ENCODE data around the gene CDHR3.
"Not testable (repeated sequence)": the region's sequence is repeated elsewhere in the genome, so short reads cannot be mapped to it uniquely, and the experiment has no call there.

CDHR3 gene, protein sequence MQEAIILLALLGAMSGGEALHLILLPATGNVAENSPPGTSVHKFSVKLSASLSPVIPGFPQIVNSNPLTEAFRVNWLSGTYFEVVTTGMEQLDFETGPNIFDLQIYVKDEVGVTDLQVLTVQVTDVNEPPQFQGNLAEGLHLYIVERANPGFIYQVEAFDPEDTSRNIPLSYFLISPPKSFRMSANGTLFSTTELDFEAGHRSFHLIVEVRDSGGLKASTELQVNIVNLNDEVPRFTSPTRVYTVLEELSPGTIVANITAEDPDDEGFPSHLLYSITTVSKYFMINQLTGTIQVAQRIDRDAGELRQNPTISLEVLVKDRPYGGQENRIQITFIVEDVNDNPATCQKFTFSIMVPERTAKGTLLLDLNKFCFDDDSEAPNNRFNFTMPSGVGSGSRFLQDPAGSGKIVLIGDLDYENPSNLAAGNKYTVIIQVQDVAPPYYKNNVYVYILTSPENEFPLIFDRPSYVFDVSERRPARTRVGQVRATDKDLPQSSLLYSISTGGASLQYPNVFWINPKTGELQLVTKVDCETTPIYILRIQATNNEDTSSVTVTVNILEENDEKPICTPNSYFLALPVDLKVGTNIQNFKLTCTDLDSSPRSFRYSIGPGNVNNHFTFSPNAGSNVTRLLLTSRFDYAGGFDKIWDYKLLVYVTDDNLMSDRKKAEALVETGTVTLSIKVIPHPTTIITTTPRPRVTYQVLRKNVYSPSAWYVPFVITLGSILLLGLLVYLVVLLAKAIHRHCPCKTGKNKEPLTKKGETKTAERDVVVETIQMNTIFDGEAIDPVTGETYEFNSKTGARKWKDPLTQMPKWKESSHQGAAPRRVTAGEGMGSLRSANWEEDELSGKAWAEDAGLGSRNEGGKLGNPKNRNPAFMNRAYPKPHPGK

DNA sequence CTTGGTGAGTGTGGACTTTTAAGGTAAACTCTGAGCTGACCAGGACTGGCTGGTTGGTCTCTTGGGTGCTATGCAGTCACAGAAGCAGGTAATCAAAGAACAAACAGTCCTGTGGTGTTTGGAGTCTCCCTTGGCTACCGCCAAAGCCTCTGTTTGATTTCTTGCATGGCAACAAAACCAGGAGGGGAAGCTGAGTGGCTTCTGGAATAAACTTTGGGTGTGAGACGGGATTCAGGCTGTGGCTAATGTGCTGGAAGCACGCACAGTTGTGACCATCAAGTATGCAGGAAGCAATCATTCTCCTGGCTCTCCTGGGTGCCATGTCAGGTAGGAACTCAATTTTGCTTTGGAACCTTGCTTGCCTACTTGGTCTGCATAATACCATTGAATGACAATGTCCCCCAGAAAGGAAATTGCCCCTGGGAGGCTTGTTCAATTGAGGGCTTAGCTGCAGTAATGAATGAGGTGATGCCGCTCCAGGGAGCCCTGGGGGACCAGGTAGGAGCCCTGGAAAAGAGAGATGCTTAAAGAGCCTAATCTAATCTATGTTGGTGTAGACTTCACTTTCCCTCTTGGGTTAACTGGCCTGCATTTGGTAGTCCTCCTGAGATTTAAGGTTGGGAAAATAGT, at the start of gene CDHR3:
TSS of gene CDHR3 (plus strand) at position 227 of the 630 bp plus-strand sequence. CDS start at position 282, 55 bp downstream.
- DNase-seq, result no peak

DNA sequence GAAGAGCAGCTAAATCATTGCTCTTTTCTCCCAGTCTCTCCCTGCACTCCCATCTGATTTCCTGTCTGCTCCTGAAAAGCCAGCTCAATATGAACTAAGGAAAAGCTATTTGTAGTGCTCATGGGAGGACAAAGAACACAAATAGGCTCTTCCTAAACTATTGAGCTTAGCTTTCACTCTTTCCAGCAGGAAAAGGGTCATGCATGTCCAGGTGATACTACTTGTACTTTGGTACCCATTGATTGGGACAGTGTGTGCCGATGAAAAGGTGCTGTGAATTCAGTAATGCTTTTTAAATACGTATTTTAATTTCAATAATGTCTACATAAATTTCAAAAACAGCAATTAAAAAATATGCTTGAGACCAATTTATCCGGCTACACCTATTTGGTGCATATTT, 49.1 kb upstream of the CDHR3 start:
- DNase-seq, result no peak

DNA sequence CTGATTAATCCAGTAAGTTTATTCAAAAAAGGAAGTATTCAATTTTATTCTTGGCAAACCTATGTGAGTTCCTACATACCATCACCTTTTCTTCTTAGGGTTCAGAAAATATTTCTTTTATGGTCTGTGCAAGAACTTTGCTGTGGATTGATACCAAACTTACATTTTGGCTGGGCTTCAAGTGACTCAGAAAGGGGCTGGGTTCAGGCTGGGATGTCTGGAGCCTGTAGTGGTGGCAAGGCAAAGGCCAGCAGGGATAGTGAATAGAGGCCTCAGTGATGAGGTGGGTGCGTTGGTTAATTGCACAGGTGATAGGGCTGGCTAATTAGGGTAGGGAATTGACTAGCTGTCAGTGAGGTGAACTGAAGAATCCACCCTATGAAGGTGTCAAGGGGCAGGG, 46.5 kb upstream of the CDHR3 start:
- DNase-seq, result no peak

DNA sequence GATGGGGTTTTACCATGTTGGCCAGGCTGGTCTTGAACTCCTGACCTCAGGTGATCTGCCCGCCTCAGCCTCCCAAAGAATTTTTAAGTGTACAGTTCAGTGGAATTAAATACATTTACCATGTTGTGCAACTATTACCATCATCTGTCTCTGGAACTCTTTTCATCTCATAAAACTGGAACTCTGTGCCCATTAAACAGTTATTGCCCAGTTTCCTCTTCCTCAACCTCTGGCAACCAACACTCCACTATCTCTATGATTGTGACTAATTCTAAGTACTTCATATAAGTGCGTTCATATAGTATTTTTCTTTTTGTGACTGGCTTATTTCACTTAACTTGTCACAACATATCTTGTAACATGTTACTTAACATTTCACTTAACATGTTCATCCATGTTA, 45.4 kb upstream of the CDHR3 start:
- no peak for DNase-seq

DNA sequence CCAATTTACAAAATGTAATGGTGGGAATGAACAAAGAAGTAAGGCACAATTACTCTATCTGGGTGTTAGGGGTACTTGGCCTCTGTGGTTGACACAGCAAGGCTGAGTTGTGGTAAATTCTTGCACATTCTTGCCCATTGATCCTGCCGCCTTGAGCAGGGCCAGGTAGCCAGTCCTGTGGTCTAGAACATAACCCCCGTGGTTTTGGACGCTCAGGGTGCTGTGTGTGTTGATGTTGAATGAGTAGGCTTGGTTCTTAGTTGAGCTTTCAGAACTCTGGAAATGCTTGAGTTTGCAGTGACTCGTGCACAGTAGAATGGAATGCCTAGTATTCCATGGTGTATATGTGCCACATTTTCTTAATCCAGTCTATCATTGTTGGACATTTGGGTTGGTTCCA, 42.3 kb upstream of the CDHR3 start:
- DNase-seq, result no peak

DNA sequence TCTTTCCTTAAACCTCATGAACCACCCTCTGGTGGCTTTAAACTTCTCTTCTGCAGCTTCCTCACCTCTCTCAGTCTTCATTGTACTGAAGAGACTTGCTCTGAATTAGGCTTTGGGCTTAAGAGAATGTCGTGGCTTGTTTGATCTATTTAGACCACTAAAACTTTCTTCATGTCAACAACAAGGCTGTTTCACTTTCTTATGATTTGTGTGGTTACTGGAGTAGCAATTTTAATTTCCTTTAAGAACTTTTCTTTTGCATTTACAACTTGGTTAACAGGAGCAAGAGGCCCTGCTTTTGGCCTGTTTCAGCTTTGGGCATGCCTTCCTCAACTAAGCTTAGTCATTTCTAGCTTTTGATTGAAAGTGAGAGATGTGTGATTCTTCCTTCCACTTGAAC, 38.1 kb upstream of the CDHR3 start:
- DNase-seq, result no peak

DNA sequence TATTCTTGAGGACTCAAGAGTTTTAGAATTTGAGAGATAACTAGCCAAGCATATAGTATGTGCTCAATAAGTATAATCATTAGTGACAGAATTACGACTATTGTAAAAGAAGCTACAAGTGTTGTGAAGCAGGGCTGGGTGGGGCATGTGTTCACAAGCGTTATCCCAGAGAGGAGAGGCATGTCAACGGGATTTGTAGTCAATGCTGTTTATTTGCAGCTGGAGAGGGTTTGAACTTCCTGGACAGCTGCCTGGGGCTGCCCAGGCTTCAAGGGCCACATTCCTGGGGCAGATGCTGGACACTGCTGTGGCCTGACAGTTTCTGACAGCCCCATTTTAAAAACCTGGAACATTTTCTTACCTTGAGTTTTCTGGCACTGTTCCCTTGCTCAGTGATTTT, 36.9 kb upstream of the CDHR3 start:
- no peak for DNase-seq

DNA sequence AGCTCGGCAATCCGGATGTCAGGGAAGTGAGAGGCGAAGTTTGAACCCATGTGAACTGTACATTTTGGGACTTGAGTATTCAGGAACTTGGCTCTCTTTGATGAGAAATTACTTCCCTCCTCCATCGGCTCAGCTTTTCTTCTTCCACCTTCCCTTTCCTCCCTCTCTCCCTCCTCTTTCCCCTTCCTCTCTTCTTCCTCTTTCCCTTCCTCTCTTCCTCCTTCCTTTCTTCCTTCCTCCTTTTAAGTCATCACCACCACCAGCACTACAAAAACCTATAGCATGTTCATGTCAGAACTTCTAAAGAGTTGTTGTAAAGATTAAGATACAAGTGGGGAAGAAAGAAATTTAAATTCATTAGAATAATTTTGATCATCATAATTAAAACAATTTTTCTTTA, 31.9 kb upstream of the CDHR3 start:
- DNase-seq, result no peak

DNA sequence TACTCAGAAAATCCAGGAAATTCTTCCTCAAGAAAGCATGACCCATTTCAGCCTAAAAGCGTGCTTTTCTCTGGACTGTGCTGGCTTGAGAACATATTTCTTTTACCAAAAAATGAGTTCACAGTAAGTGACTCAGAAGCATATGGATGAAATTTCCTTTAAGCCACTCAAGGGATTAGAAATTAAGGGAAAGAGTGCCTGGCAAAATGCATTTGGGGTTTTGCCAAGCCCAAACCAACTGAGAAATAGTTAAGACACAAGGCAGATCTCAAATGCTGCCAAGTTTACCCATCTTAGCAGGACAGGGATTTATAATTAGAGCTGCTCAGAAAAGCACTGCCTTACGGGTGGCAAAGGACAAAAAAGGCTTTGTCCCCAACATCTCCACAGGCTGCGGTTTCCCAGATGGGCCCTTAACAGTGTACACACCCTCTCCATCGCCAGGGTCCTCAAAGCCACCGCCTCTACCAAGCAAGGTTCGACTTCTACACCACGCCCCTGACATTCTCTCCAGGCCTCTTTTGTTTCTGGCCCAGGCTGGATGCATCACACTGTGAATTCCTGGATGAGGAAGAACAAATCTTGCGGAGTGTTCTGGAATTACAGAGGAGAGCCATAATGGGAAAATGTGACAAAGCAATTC, 30.1 kb upstream of the CDHR3 start:
- no peak for DNase-seq

DNA sequence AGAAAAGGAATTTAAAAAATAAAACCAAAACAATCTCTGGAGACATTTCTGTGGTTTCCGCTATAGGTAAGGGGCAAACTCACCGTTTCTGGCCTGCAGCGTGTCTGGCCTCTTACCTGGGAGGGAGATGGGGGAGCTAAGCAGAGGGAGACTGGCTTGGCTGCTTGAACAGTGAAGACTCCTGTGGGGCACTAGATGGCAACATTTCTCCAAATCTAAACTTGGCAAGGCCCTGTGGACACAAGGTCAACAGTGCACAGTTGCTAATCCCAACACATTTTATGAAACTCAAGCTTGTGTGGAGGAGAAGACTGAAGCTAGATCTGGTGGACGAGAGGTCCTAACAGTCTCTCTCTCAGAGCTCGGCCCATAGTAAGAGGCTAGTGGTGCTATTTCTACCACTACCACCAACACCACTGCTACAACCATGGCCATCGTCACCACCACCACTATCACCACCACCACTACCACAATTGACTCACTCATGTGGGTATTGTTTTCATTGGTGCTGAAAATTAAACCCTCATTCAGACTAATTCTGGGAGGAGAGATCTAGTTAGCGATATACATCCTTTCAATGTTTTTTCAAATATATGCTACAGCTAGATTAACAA, 28.4 kb upstream of the CDHR3 start:
- no peak for DNase-seq

DNA sequence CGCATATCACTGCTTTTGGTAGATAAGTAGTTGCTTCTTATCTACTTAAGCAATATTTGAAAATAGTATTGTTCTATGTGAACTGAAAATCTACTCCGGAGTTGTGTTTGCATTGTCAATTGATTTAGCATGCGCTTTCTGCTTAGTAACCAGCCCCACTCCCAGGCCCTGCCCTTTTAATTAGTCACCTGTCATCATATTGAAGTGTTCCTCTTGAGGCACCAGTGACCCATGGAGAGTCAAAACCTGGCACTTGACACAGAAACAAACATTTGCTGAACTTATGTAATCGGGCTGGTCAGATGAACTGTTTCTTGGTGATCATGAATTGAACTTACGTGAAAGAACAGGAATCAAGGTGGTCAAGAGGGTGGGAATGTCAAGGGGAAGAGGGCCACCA, 27.8 kb upstream of the CDHR3 start:
- no peak for DNase-seq

DNA sequence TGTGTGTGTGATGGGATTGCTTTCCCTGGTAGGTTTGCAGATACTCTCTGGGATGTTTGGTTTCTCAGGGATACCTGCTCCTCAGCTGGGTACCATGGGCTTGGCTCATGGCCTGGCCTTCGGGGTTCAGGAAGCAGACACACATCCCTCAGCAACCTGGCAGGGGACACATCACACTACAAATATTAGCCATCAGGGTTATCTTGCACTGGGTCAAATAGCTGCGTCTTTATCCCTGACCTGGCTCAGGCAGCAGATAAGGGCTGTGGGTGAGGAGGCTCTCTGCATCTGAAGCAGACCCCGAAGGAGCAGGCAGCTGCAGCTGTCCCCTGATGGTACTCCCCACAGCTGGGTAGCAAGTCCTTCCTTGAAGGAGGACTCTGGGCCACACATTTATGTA, 25.7 kb upstream of the CDHR3 start:
- DNase-seq, result no peak

DNA sequence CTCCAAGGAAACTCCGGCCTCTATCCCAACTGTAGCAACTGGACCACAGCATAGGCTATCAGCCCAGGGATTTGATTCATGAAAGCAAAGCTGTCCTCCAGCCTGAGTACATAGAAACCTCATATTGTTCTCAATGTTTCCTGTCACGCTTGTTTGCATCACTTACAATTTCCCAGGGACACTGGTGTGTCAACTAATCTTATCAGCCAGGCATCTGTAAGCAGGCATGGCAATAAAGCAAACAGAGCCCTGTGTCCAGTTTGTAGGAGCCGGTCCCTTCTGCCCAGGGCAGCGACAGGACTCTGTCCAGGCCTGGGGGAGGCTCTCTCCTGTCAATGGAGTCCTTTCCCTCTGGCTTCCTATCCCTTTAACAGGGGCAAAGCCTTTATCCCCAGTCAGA, 23.0 kb upstream of the CDHR3 start:
- no peak for DNase-seq

DNA sequence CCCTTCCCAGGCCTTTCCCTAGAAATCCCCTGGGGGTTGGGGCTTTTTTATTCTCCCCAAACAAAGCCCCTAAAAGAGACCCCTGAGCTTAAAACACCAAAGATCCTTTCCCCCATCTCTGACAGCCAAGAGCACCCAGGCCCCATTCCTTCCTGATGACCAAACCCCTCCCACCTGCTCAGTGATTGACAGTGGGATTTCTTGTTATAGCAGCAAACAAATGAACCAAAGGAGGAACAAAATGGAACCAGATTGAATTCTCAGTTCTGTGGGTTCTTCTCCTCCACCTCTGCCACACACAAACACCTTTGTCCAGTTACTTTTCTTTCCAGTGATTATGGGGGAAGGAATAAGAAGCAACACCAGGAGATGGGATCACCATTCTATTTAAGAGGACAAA, 21.5 kb upstream of the CDHR3 start:
- no peak for DNase-seq

DNA sequence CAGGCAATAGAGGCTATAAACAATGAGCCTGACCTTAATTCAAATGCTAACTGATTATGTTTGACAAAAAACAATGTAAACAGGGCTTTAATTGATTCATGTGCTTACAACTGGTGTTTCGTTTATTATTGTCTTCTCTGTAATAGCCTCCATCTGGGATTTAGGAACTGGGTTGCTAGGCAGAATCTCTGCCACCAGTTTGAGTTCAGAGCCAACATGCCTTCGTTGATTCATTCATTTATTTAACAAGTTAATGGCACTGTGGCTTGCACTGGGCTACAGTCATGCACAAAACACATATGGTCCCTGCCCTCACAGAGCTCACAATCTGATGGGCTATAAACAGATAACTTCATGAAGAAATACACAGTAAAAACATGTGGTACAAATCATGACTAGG, 19.6 kb upstream of the CDHR3 start:
- no peak for DNase-seq

DNA sequence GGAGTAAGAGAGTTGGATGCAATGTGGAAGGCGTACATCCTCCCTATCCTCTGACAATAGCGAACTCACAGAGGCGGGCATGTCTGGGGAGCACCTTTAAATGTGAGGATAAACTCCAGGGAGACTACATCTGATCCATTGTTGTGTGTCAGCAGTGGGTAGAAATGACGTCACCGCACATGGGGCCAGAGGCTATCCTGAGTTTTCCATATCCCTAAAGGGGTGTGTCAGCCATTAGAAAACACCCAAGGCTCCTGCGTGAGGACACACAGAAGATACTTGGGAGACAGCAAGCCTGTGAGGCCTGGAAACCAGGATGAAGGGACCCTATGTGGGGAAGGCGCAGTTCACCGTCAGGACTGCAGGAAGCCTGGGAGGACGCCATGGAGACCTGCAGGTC, 17.2 kb upstream of the CDHR3 start:
- DNase-seq, result no peak

DNA sequence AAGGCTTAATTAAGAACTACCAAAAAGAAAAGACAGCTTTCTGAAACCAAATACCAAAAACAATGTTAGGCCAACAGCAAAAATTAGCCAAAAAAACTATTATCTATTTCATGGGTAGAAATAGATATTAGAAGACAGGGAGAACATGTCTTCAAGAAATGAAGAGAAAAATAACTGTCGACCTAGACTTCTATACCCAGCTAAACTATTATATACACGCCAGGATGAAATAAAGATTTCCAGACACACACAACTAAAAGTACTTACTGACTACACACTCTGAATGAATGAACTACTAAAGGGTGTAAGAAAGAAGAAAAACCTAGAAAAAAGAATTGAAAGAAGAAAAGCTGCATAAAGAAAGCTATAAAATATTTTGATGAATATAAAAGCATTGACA, 11.5 kb upstream of the CDHR3 start:
- no peak for DNase-seq

DNA sequence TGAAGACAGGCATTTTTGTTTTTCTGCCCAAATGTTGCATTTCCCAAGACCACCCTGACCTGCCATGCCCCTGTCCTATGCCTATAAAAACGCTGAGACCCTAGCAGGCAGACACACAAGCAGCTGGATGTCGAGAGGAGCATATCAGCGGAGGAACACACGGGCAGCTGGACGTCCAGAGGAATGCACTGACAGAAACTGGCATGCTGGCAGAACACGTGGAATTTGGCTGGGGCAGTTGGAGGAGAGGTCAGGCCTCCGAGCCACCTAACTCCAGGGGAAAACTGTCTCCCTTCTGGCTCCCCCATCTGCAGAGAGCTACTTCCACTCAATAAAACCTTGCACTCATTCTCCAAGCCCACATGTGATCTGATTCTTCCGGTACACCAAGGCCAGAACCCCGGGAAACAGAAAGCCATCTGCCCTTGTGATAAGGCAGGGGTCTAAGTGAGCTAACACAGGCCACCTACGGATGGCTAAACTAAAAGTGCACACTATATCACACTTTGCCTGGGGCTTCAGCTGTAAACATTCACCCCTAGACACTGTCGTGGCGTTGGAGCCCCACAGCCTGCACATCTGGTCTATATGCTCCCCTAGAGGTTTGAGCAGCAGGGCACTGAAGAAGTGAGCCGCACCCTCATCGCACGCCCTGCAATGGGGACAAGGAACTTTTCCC, 10.0 kb upstream of the CDHR3 start:
- no peak for DNase-seq

DNA sequence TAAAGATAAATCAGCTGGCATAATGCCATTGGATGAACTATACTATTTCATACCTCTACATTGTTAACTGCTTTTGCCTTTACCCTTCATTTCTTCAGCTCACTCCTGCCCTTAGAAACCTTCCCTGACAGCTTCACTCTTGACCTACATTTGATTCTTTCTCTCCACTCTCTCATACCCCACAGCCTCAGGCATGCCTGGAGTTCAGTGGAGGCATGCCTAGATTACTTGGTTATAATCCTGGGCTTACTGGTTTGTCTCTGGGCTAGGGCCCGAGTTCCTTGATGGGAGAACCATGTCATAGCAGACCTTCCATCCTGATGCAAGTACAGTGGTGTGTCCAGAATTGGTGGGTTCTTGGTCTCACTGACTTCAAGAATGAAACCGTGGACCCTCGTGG, 8.4 kb upstream of the CDHR3 start:
- no peak for DNase-seq

DNA sequence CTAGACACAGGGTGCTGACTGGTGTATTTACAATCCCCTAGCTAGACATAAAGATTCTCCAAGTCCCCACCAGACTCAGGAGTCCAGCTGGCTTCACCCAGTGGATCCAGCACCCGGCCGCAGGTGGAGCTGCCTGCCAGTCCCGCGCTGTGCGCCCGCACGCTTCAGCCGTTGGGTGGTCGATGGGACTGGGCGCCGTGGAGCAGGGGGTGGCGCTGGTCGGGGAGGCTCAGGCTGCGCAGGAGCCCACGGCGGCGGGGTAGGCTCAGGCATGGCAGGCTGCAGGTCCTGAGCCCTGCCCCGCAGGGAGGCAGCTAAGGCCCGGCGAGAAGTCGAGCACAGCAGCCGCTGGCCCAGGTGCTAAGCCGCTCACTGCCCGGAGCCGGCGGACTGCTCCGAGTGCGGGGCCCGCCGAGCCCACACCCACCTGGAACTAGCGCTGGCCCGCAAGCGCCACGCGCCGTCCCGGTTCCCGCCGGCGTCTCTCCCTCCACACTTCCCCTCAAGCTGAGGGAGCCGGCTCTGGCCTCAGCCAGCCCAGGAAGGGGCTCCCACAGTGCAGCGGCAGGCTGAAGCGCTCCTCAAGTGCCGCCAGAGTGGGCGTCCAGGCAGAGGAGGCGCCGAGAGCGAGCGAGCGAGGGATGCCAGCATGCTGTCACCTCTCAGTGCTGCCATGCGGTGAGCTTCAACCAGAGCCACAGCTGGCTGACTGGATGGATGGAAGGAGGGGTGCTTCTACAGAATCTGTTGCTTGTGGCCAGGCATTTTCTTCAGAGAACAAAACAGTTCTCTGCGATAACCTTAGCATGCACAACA, 7.2 kb upstream of the CDHR3 start:
- not testable (repeated sequence) for DNase-seq

DNA sequence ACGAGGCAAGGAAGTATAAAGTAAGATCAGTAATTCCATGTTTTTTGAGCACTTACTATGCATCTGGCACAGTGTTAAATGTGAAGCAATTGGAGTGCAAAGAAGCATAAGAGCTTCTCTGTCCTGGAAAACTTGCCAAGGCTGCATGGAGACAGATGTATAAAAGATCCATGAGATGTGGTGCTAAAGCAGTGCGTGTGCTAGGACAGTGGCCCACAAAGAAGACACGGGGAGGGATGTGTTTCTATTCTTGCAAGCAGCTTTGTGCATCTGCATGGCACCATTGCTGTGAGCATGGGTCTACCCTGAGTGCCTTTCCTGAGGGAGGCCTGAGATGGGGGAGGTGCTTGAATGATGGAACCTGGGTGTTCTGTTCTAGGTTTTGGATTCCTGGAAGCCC, 5.1 kb upstream of the CDHR3 start:
- no peak for DNase-seq
